ENCODE results near the gene DOCK4. TPM values are rescaled to one million over a fixed set of nuclear protein-coding genes. Genes with fewer than 3 reads are reported as not detected.

DOCK4 gene
- total and polyA plus RNA-seq, 2 of the 8 experiments (the other 6 are each of a cell fraction or from before 2014, with no cell fraction given): 5.1 to 23.6 TPM

DNA sequence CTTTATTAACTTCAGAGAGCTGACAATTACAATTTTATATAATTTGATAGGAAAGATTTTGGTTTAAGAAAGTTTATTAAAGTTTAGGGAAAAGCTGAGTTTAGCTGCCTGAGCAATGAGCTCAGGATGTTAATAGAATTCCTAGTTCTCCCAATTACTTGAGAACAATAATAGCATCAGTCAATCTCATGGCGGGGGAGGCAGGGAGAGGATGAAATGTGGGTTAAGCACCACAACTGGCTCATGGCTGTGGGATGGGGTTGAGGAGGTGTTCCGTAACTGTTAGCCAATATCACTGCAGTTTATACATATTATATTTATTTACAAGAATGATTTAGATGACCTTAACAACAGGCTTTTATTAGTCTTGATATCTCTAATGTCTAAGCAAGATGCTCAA is 377.0 kb downstream of the DOCK4 start:
- 90% methylated on average over 2 of the region's 2 CpGs; no CpG with 5 or more reads in 1 of the 2 experiments for WGBS, 2 experiments (ENCODE audit: extremely low coverage in 1 of 2, insufficient coverage in 1 of 2, insufficient read length in 1 of 2, insufficient replicate concordance in 2 of 2, low coverage in 1 of 2, low lambda C conversion rate in 2 of 2, missing lambda C conversion rate in 1 of 2)
- Histone ChIP-seq H3K4ac (replicated peaks; ENCODE audit: insufficient read length, low read depth, low read length) (no peak overlapping the region), H3K27me3 (replicated peaks in 1 of 4; ENCODE audit: control insufficient read depth in 3 of 4, extremely low read depth in 1 of 4, insufficient read depth in 3 of 4, low read length in 3 of 4) (no peaks in the 10 kb centered on the region), H3K9me3 (ENCODE audit: insufficient read depth in 2 of 2, low read depth in 1 of 2, low read length in 1 of 2) (no peaks in the 10 kb centered on the region), H2BK5ac (ENCODE audit: low read depth, low read length) (no peak overlapping the region), H2BK120ac (replicated peaks; ENCODE audit: low read depth, low read length) (no peak overlapping the region), H3K18ac (ENCODE audit: extremely low read depth, low read length) (no peak overlapping the region), H2BK20ac (ENCODE audit: low read length) (no peak overlapping the region), H4K8ac (ENCODE audit: extremely low read depth, insufficient read depth, low read length) (no peak overlapping the region), H3K9ac (replicated peaks in 1 of 4; ENCODE audit: extremely low read depth in 1 of 4, low read depth in 3 of 4, low read length in 3 of 4) (no peak overlapping the region), H3K4me2 (ENCODE audit: insufficient read depth in 1 of 2, low read depth in 2 of 2, low read length in 2 of 2) (no peak overlapping the region), H3K14ac (ENCODE audit: insufficient read length) (no peak overlapping the region), H4K91ac (replicated peaks; ENCODE audit: insufficient read length, low read length) (no peak overlapping the region), H3K4me1 (replicated peaks in 1 of 4; ENCODE audit: control insufficient read depth in 3 of 4, insufficient read depth in 4 of 4, low read length in 3 of 4) (no peaks in the 10 kb centered on the region), H3K79me1 (ENCODE audit: low read depth, low read length) (no peaks in the 10 kb centered on the region), H3K79me2 (ENCODE audit: control insufficient read depth in 1 of 2, insufficient read depth in 2 of 2, low read length in 2 of 2) (no peaks in the 10 kb centered on the region), H3K36me3 (ENCODE audit: control insufficient read depth in 2 of 4, insufficient read depth in 4 of 4, low read length in 3 of 4) (no peaks in the 10 kb centered on the region), H4K20me1 (replicated peaks in 1 of 2; ENCODE audit: control insufficient read depth in 1 of 2, insufficient read depth in 2 of 2, low read length in 2 of 2) (peaks cover 0 to 2% of the 10 kb centered on the region in 2 experiments), H3K23me2 (ENCODE audit: low read depth, low read length) (no peaks in the 10 kb centered on the region), H3K56ac (replicated peaks; ENCODE audit: insufficient read length, low read depth, low read length) (no peak overlapping the region), H3K23ac (ENCODE audit: insufficient read length) (no peak overlapping the region), H3K27ac (ENCODE audit: low read depth, low read length) (no peak overlapping the region), H2AFZ (ENCODE audit: low read length) (no peak overlapping the region), H3K4me3 (ENCODE audit: extremely low read depth in 1 of 4, insufficient read depth in 2 of 4, low read depth in 3 of 4, low read length in 4 of 4) (no peak overlapping the region), H2BK12ac (ENCODE audit: low read depth, low read length) (no peak overlapping the region), H4K5ac (ENCODE audit: insufficient read length, low read depth, low read length) (no peak overlapping the region), H2BK15ac (ENCODE audit: low read length) (no peak overlapping the region), H2AK5ac (ENCODE audit: low read depth, low read length) (no peak overlapping the region)
- POLR2A ChIA-PET (ENCODE audit: partially characterized antibody): interaction anchor here (0.6 kb wide), 1 partner anchor 72 kb away, joined by 3 read pairs; no protein-coding TSS in a partner anchor
- no peak for FAIRE-seq
- CTCF ChIA-PET (ENCODE audit: partially characterized antibody): interaction anchor here (1.0 kb wide), 2 partner anchors 25 to 65 kb away, joined by 3 to 4 read pairs; no protein-coding TSS in a partner anchor
- no peak for DNase-seq (ENCODE audit: low read depth in 1 of 2, low spot score in 2 of 2)
- TF ChIP-seq JUN (IDR thresholded peaks at IDR 0.05; ENCODE audit: low read depth, low read length) (no peak), CHD1 (IDR thresholded peaks at IDR 0.05; ENCODE audit: low read depth, low read length) (no peak), SP2 (IDR thresholded peaks at IDR 0.05; ENCODE audit: low read length) (no peak), CEBPB (IDR thresholded peaks at IDR 0.05; ENCODE audit: low read depth, low read length) (no peak), KDM5A (IDR thresholded peaks at IDR 0.05; ENCODE audit: low read length) (no peak), KDM4A (IDR thresholded peaks at IDR 0.05; ENCODE audit: low read depth, low read length, severe bottlenecking) (no peak), TEAD4 (IDR thresholded peaks at IDR 0.05; ENCODE audit: low read depth, low read length) (no peak), HDAC6 (IDR thresholded peaks at IDR 0.05; ENCODE audit: low read depth, low read length) (no peak), HDAC2 (IDR thresholded peaks at IDR 0.05; ENCODE audit: borderline replicate concordance in 1 of 2, low read depth in 2 of 2, low read length in 2 of 2) (no peak), GTF2F1 (IDR thresholded peaks at IDR 0.05; ENCODE audit: borderline replicate concordance, low read depth, low read length) (no peak), NANOG (IDR thresholded peaks at IDR 0.05; ENCODE audit: insufficient read depth, low read depth, low read length, poor library complexity, severe bottlenecking) (no peak)
- TF ChIP-seq, protein P1, sequence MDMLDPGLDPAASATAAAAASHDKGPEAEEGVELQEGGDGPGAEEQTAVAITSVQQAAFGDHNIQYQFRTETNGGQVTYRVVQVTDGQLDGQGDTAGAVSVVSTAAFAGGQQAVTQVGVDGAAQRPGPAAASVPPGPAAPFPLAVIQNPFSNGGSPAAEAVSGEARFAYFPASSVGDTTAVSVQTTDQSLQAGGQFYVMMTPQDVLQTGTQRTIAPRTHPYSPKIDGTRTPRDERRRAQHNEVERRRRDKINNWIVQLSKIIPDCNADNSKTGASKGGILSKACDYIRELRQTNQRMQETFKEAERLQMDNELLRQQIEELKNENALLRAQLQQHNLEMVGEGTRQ (IDR thresholded peaks at IDR 0.05; ENCODE audit: low read length): no peak
- TF ChIP-seq, protein P2, sequence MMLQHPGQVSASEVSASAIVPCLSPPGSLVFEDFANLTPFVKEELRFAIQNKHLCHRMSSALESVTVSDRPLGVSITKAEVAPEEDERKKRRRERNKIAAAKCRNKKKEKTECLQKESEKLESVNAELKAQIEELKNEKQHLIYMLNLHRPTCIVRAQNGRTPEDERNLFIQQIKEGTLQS (IDR thresholded peaks at IDR 0.05; ENCODE audit: insufficient read depth, low read depth, low read length): no peak

Data from H1 (cell line).